Skeletal muscle satellite cell (primary cell): ENCODE data around the gene LRRC61.
"Not testable (repeated sequence)": the region's sequence is repeated elsewhere in the genome, so short reads cannot be mapped to it uniquely, and the experiment has no call there.

Experiments
- H3K27me3 ChIP-seq: 2 replicates; pipeline ENCODE4 v1.7.0; 2013; ENCODE audit warnings: low read length; ENCODE audit not compliant: control insufficient read depth, insufficient read depth
- H3K36me3 ChIP-seq: 2 replicates; pipeline ENCODE4 v1.7.0; 2013; ENCODE audit warnings: mild to moderate bottlenecking, control low read depth, low read length; ENCODE audit not compliant: insufficient read depth
- H3K4me1 ChIP-seq: 2 replicates; pipeline ENCODE4 v1.7.0; 2013; ENCODE audit warnings: low read length; ENCODE audit not compliant: control insufficient read depth, insufficient read depth
- H3K4me2 ChIP-seq: 2 replicates; pipeline ENCODE4 v1.7.0; 2013; ENCODE audit warnings: mild to moderate bottlenecking, low read length
- H3K4me3 ChIP-seq: 2 replicates; pipeline ENCODE4 v1.7.0; 2013; ENCODE audit warnings: low read length
- H3K9ac ChIP-seq: 2 replicates; pipeline ENCODE4 v1.7.0; 2013; ENCODE audit warnings: mild to moderate bottlenecking, low read depth, low read length, moderate library complexity
- H3K9me3 ChIP-seq: replicated peaks from 2 replicates; pipeline ENCODE4 v1.7.0; 2013; ENCODE audit warnings: mild to moderate bottlenecking, control low read depth, low read length

LRRC61 gene

GRCh38 chr7:150385302-150385723, 62.2 kb downstream of the LRRC61 start:
- no peaks in the 10 kb centered on the region for H3K9me3 ChIP-seq
- no peaks in the 10 kb centered on the region for H3K36me3 ChIP-seq
- no peak overlapping the region for H3K9ac ChIP-seq
- H3K4me1 ChIP-seq = peaks cover 6% of the 10 kb centered on the region
- no peak overlapping the region for H3K4me3 ChIP-seq
- no peaks in the 10 kb centered on the region for H3K27me3 ChIP-seq
- no peak overlapping the region for H3K4me2 ChIP-seq

GRCh38 chr7:150385884-150386283, 62.7 kb downstream of the LRRC61 start:
- not testable (repeated sequence) for H3K4me3 ChIP-seq, H3K4me1 ChIP-seq, H3K4me2 ChIP-seq, H3K36me3 ChIP-seq, H3K9me3 ChIP-seq, H3K9ac ChIP-seq, H3K27me3 ChIP-seq
